DOHH2 (cell line): ENCODE data around the gene ENOX1.

ENCODE experiments used
- EZH2phosphoT487 ChIP-seq: fragments of 200-600 bp; sonication (generic); IDR thresholded peaks from 2 replicates; pipeline ENCODE4 v1.6.1; 2017; ENCODE audit warnings: borderline replicate concordance, mild to moderate bottlenecking, antibody characterized with exemption, low read length, moderate library complexity, mixed read lengths
- TF ChIP-seq, protein P1 (sequence below): fragments of 200-600 bp; sonication (generic); IDR thresholded peaks from one replicate; pipeline ENCODE4 v1.5.1; 2014; ENCODE audit warnings: antibody characterized with exemption, mild to moderate bottlenecking, low read depth, low read length; ENCODE audit not compliant: poor library complexity, severe bottlenecking

GRCh38 chr13:43316946-43317353 is 469.8 kb downstream of the ENOX1 start:
- TF ChIP-seq, protein P1, sequence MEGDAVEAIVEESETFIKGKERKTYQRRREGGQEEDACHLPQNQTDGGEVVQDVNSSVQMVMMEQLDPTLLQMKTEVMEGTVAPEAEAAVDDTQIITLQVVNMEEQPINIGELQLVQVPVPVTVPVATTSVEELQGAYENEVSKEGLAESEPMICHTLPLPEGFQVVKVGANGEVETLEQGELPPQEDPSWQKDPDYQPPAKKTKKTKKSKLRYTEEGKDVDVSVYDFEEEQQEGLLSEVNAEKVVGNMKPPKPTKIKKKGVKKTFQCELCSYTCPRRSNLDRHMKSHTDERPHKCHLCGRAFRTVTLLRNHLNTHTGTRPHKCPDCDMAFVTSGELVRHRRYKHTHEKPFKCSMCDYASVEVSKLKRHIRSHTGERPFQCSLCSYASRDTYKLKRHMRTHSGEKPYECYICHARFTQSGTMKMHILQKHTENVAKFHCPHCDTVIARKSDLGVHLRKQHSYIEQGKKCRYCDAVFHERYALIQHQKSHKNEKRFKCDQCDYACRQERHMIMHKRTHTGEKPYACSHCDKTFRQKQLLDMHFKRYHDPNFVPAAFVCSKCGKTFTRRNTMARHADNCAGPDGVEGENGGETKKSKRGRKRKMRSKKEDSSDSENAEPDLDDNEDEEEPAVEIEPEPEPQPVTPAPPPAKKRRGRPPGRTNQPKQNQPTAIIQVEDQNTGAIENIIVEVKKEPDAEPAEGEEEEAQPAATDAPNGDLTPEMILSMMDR: no peak
- no peak for TF ChIP-seq EZH2phosphoT487
